DMS53 treated with DMSO at 0.1 percent for 48 hours (cell line): ENCODE results near the gene TAF1D.
"Not testable (repeated sequence)": the region's sequence is repeated elsewhere in the genome, so short reads cannot be mapped to it uniquely, and the experiment has no call there.

Experiments used
- DNase-seq: peaks from one replicate; lab custom pipeline; 2025; ENCODE audit not compliant: unreplicated experiment; lab: John Stamatoyannopoulos, UW

TAF1D gene

GRCh38 chr11:93741094-93741881, at the start of gene TAF1D, which contains the start of gene C11orf54:
Gene TAF1D, minus strand, starts transcription at chr11:93741495. Its CDS starts 2,191 bp downstream, at chr11:93739304.
Gene C11orf54, plus strand, starts transcription at chr11:93741672. Its CDS starts 5,722 bp downstream, at chr11:93747394.
- DNase-seq, result peak; percentile 99

GRCh38 chr11:93784935-93785360, 43.7 kb upstream of the TAF1D start:
- no peak for DNase-seq

GRCh38 chr11:93784145-93784934, 43.0 kb upstream of the TAF1D start, which contains the start of gene MED17:
Gene MED17, plus strand, starts transcription at chr11:93784282. Its CDS starts 232 bp downstream, at chr11:93784514.
- DNase-seq, result peak; percentile 94

GRCh38 chr11:93783765-93784144, 42.5 kb upstream of the TAF1D start:
- no peak for DNase-seq

- DNase-seq, result no peak
Measured at GRCh38 chr11:93783362-93783761, 42.1 kb upstream of the TAF1D start.

- DNase-seq, result no peak
Measured at GRCh38 chr11:93775289-93775688, 34.0 kb upstream of the TAF1D start.

GRCh38 chr11:93774560-93774959, 33.3 kb upstream of the TAF1D start:
- not testable (repeated sequence) for DNase-seq

- no peak for DNase-seq
Measured at GRCh38 chr11:93773601-93774200, 32.4 kb upstream of the TAF1D start.

- no peak for DNase-seq
Measured at GRCh38 chr11:93773045-93773477, 31.8 kb upstream of the TAF1D start.

- no peak for DNase-seq
Measured at GRCh38 chr11:93772123-93772522, 30.8 kb upstream of the TAF1D start.

GRCh38 chr11:93770160-93770559, 28.9 kb upstream of the TAF1D start:
- DNase-seq, result no peak

- DNase-seq, result no peak
Measured at GRCh38 chr11:93767018-93767417, 25.7 kb upstream of the TAF1D start.

- DNase-seq, result no peak
Measured at GRCh38 chr11:93766504-93766903, 25.2 kb upstream of the TAF1D start.

- DNase-seq, result no peak
Measured at GRCh38 chr11:93765551-93765950, 24.3 kb upstream of the TAF1D start.

GRCh38 chr11:93761910-93762309, 20.6 kb upstream of the TAF1D start:
- DNase-seq, result no peak

- not testable (repeated sequence) for DNase-seq
Measured at GRCh38 chr11:93759123-93759522, 17.8 kb upstream of the TAF1D start.

- DNase-seq, result no peak
Measured at GRCh38 chr11:93757924-93758865, 16.9 kb upstream of the TAF1D start.

GRCh38 chr11:93757301-93757700, 16.0 kb upstream of the TAF1D start:
- no peak for DNase-seq

GRCh38 chr11:93756748-93757147, 15.5 kb upstream of the TAF1D start:
- no peak for DNase-seq

GRCh38 chr11:93753241-93753640, 11.9 kb upstream of the TAF1D start:
- no peak for DNase-seq
